NCI-H69 (cell line): Measurements from ENCODE around the gene PAIP2B.

Experiments
- DNase-seq: peaks from one replicate; lab custom pipeline; 2025; lab: John Stamatoyannopoulos, UW

The PAIP2B gene

DNA sequence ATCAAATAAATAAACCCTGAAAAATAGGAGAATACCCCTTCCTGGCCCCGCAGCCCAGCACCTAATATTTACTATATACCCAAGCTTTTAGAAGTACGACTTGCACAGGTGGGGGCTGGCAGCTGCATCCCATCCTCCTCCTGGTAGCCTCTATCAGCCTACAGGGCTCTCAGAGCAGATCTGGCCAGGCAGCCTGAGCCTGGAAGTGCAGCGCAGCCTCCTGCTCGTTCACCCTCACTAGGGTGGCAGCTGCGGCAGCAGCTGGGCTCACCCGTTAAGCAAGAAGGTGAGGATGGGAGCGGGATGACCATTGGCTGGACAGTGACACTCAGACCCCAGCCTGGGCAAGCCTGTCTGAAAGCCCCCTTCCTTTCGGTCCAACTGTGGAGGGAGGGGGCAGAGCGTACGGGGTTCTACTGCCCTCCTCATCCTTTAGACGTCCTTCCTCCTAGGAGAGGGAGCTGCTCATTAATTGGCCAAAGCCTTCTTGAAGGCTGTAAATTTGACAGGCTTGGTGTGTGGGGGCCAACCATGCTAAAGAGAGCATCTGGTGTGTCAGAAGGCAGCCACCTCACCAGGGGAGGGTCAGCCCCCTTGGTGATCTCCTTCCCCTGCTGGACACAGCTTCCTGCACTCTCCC is 73.2 kb downstream of the PAIP2B start:
- no peak for DNase-seq

DNA sequence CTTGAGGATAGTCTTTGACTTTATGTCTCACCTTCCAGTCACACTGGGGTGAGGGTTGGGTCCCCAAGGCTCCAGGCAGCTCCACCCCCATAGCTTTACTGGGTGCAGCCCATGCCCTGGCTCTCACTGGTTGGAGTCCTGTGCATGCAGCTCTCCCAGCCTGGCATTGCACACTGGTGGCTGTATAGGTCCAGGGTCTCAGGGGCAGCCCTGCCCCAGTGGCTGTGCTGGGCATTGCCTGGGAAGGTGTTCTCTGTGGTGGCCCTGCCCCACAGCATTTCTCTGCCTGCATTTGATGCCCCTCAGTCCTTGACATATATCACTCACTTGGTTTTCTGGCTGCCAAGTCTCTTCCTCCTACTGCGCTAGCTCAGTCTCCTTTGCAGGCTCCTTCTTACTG is 75.3 kb downstream of the PAIP2B start:
- no peak for DNase-seq

DNA sequence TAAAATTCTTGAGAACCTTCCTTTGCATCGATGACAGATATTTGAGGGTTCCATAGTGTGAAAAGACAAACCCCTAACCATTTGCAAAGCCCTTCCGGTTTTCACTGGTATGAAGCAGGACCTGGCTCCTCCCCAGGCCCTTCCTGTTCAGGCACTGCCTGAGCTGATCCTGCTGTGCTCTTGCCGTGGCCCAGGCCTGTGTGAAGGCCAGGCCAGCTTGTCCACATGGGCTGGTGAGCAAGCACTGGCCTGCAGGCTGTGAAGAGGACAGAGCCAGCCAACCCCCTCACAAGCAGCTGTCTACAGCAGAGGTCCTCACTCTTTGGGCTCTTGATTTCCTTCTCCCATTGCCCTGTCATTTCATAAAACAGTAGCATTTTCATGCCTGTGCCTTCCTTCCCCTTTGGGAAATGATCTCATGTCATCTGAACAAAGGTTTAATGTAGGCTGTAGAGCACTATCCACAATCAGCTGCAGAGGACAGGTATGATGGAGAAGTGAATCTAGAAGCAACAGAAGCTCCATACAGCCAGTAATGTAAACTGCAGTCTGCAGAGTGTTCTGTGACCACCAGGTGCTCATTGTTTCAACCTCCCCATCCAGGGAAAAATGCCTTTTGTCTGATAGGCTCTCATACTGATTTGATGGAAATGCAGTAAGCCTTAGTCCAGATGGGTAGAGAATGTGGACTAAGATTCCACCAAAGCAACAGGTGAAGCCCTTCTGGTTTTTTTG is 76.7 kb downstream of the PAIP2B start:
- no peak for DNase-seq

DNA sequence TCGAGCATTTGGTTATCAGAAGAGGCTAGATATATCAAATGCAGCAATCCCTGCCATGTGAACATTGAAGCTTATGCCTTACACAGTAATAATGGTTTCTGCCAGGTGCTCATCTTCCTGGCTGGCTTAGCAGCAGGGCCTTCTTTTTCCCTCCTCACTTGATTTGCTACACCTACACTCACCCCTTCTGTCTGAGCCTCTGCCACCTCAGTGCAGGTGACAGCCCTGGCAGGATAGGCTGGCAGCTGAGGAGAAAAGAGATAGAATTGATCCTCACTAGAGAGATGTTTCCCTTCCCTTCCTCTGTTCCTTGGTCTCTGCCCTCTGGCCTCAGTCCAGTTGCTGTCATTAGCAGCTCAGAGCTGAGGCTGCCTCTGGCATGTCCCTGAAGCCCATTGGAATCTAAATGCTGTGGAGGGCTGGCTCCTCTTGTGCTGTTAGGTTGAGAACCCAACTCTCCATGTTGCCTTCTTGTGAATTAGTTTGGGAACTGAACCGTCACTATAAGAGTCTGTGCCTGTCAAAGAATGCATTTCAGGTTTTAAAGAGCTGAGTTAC is 78.3 kb downstream of the PAIP2B start:
- no peak for DNase-seq

DNA sequence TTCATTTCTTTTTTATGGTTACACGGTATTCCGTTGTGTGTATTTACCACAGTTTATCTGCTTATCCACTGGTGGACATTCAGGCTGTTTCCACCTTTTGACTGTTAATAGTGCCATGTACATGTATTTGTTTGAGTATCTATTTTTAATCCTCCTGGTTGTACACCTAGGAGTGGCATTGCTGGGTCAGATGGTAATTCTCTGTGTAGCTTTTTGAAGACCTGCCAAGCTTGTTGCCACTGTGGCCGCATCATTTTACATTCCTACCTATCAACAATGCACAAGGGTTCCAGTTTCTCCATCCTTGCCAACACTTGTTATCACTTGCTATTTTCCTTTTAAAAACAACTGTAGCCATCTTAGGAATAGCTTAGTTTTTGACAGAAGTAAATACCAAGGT is 83.1 kb downstream of the PAIP2B start:
- no peak for DNase-seq

DNA sequence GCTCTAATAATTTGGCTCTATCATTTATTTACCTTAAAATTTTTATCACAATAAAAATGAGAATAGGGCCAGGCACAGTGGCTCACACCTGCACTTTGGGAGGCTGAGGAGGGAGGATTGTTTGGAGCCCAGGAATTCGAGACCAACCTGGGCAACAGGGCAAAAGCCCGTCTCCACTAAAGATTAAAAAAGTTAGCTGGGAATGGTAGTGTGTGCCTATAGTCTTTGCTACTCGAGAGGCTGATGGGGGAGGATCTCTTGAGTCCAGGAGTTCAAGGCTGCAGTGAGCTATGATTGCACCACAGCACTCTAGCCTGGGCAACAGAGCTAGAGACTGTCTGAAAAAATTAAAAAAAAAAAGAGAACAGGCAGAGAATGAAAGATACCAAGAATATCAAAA is 90.7 kb downstream of the PAIP2B start:
- no peak for DNase-seq

DNA sequence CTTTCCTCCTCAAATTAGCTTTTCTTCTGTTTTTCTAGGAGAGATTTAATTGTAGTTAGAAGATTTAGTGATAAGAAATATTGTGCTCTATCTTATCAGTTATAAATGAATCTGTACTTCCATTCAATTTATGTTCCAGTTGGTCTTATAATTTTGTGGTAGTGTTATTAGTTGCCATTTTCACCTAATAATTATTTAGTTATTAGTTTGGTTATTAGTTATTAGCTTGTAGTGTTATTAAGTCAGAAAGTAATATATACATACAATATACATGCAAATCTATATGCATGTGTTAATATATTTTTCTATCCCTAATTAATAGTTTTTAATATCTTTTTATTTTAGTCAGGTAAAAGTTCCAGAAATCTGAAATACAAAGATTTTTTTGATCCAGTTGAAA is 93.3 kb downstream of the PAIP2B start:
- no peak for DNase-seq
